H1 (cell line): ENCODE results near the gene AMPD3.

Experiments used
- CREB1 ChIP-seq: IDR thresholded peaks from 2 replicates; pipeline ENCODE4 v1.6.1; 2012; ENCODE audit warnings: inconsistent platforms
- EP300 ChIP-seq, 2 experiments: IDR thresholded peaks; 1 replicate in 1 of 2; 2 replicates in 1 of 2; pipeline ENCODE4 v1.6.1; 2011 to 2012; ENCODE audit warnings: low read depth in 2 of 2, low read length in 2 of 2, mild to moderate bottlenecking in 2 of 2, borderline replicate concordance in 1 of 2, inconsistent platforms in 1 of 2, moderate library complexity in 1 of 2
- RFX5 ChIP-seq: IDR thresholded peaks from 2 replicates; pipeline ENCODE4 v1.6.1; 2011; ENCODE audit warnings: low read depth, low read length, improper control_type of control experiment, borderline replicate concordance

DNA sequence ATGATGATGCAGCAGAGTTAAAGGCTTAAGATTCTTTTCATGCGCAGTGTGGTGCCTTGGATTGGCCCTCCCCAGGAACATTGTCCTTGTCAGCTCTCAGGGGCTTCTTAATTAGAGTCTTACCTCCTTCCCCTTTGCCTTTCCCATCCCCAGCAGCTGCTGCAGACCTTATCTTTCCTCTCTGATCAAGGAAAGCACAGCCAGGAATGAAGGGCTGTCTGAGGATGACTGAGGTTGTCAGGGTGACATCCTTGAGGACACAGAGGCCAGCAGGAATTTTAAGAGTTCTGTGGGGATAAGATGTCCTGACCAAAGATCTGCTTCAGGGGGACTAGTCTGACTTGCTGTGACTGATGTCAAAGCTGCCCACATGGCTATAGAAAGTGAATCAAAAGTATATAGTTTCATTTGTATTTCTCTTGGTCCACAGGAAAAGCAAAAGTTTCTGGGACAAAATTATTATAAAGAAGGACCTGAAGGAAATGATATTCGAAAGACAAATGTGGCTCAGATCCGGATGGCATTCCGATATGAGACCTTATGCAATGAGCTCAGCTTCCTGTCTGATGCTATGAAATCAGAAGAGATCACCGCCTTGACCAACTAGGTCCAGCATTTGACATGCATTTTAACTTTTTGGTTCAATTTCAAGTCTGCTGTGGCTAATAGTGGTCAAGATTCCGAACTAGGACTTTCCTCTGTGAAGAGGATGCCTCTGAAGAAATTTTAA lies 50.4 kb downstream of the AMPD3 start:
- TF ChIP-seq EP300 (IDR thresholded peaks at IDR 0.05; ENCODE audit: borderline replicate concordance in 1 of 2, low read depth in 2 of 2, low read length in 2 of 2) (no peak), CREB1 (no peak), RFX5 (no peak)
